ENCODE results near the gene TBCD.

Gene TBCD

DNA sequence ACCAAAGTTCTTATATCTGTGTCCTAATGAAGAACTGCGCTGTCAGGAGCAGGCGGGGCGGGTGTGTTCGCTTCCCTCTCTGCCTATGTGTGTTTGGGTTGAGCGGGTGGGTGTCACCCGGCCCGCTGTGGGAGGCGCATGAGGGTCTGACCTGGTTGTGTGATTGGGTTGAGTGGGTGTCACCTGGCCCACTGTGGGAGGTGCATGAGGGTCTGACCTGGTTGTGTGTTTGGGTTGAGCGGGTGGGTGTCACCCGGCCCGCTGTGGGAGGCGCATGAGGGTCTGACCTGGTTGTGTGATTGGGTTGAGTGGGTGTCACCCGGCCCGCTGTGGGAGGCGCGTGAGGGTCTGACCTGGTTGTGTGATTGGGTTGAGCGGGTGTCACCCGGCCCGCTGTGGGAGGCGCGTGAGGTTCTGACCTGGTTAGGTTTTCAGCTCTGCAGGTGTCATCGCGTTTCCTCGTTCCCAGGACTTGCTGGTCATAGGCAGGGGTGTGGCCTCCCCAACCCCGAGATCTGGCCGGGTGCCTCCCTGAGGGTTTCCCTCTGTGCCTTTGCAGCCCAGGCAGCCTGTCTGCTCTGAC is 157.5 kb downstream of the TBCD start:
- no peak for DNase-seq

DNA sequence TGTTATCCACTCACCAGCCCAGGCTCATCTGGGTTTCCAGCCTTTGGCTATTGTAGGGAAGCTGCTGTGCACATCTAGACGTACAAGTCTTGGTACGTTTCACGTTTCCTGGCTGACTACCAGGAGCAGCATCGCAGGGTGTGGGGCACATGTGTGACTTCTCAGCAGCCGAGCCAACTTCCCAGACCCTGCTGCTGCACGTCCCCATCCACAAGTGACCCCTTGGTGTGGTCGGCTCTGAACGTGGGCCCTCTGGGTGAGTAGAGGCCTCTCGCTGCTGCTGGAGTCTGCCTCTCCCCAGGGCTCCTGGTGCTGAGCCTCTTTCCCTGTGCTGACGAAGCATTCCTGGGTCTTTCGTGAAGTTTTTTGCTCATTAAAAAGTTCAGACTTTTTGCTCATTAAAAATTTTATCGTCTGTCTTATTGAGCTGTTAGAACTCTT is 158.2 kb downstream of the TBCD start:
- DNase-seq: no peak

DNA sequence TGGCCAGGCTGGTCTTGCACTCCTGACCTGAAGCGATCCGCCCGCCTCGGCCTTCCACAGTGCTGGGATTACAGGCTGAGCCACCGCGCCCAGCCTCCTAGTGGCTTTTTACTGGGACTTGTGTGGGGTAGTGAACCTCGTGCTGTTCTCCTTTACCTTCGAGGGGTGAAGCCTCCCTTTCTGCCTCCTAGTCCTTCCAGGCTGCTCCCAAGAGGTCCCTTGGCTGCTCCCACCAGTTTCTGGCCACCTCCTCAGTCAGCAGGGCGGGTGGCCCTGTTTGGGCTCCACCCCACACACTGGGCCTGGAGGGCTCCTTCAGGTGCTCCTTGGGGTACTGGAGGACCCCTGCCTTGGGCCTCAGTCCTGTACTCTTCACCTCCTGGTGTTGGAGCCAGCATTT is 158.9 kb downstream of the TBCD start:
- no peak for DNase-seq

DNA sequence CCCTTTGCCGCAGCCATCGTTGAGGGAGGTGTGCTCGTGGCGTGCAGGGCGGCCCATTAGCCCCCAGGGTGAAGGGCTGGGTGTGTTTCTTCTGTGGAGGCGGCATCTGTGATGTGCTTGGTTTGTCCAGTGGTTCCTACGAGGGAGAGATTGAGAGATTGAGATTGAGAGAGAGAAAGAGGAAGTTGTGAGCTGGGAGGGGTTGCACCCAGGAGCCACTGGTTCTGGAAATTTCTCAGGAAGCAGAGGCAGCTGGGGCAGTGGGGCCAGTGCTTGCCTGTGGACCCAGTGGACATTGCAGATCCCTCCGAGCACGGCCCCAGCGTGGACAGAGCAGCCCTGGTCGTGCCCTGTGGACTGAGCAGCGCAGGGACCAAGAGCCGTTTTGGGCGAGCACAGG is 160.0 kb downstream of the TBCD start:
- DNase-seq: no peak

DNA sequence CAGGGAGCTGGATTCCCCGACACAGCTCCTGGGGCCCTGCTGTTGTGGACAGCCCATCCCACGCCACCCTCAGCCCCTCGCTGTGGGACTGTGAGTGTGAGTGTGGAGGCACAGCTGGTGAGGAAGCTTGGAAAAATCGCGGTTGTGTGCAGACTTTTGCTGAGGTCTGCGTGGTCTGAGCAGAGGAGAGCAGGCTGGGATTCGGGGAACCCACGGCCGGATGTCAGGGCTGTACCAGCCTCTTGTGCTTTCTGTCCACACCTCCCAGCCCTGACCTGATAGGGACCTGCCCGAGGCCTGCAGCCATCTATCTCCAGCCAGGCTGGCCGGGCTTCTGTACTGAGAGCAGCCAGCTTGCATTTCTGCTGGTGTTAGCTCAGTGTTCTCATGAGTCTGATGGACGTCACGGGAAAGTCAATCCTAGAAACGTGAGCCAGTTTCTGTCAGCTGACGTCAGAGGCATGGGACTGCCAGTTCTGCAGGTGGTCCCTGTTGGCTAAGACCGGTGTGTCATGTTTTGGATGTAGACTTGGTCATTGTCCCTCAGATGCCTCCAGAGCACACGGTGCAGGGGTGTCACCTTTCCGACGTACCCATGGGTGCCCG is 160.7 kb downstream of the TBCD start:
- DNase-seq: no peak

DNA sequence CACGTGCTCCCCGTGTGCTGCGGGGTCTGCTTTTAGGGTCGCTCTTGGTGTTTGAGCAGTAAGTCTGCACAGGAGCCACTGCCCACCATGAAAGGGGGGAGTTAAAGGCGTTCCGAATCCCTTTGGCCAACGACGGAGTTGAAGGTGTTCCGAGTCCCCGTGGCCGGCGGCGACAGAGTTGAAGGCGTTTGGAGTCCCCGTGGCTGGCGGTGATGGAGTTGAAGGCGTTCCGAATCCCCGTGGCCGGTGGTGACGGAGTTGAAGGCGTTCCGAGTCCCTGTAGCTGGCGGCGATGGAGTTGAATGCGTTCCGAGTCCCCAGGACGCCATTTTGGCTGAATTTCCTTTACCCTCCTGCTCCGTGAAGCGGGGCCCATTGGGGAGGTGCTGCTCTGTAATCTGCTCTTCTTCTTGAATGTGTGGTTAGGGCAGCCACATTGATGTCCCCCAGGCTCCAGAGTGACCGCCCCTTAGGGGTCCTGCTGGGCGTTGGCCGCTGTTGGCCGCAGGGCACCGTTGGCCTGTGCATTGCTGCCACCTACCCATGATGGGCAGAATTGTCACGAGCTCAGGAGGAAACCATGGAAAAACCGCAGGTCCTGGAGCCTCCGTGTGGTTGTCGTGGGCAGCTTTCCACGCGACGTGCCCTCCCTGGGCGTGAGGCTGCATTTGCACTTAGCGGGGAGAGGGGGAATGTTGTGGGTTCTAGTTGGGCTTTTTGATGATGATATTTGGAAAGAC is 161.6 kb downstream of the TBCD start:
- no peak for DNase-seq

DNA sequence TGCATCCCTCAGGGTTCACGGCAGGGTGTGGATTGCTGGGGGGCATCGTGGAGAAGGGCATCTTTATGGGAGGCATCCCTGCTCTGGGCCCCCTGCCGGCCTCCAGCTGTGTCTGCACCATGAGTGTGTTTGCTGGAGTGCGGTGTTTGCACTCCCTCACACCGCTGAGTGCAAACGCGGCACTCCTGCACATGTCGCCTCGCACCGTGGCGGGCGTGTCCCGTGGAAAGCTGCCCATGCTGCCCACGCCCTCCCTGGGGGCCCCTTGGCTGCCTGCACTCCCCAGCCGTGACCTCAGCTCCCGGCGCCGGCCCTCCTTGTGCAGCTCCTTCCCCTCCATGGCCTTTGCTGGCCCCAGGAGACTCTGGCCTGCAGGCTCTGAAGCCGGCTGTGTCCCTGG is 162.5 kb downstream of the TBCD start:
- DNase-seq: no peak

DNA sequence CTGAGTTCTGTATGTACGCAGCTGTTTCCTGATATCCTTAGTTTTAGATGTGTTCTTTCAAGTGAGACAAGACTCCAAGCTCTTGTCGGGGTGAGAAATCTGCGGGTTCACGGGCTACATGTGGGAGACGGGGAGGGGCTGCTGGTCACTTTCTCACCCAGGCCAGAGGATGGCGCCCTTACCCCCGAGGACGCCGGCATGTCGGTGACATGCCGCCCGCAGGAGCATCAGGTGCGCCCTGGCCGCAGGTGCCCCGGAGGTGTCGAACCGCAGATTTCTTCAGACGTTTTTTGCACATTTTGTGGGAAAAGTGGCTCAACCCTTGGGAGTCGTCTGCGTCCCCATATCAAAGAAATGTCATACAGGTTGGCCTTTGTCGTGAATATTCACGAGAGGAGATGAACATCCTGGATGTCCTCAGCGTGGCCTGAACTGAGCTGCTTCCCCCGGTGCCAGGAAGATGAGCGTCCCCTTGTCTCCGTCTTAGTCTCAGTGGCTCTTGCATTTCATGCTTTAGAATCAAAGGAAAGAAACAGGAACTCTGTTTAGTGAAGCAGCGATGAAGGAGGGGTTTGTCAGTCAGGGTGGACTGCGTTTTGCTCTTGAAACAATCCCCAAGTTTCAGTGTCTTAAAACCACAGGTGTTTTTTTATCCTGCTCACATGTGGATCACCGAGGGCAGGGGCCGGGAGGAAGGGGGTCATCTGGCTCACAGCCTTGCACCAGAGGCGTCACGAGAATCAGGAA is 163.3 kb downstream of the TBCD start:
- DNase-seq: no peak

DNA sequence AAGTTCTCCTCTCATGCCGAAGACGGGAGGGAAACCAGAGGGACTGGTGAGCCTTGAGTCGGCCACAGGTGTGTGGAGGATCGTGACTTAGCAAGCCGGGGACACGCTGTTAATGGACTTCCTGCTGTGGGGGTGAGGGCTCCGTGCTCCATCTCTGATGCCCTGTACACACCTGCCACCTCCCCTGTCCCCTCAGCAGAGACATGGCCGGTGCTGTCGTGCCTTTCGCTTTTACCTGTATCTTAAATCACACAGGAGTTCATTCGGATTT is 163.8 kb downstream of the TBCD start:
- DNase-seq: no peak

DNA sequence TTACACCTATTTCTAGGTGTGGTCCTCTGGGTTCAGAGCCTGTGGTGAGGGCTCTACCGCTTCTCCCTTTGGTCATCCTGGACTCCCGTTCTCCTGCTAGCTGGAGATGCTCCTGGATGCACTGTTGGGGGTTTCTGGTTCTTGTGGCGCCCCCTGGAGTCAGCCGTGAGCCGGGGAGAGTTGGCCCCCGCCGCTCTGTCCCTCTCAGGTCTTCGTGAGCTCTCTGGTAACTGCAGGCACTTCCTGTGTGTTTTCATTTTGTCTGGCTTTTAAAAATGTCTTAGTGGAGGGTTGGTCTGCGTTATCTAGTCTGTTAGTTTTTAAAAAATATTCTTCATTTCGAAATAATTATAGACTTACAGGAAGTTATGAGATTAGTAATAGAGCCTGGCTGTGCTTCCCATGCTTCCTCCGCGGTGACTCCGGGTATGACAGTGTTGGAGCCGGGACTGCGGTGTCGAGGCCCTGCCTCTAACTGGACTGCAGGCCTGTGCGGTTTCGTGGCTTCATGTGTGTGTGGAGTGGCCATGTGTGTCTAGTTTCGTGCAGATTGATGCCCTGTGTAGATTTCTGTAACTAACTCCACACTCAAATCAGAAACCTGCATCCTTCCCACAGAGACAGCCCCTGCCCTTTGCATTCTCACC is 166.0 kb downstream of the TBCD start:
- no peak for DNase-seq

DNA sequence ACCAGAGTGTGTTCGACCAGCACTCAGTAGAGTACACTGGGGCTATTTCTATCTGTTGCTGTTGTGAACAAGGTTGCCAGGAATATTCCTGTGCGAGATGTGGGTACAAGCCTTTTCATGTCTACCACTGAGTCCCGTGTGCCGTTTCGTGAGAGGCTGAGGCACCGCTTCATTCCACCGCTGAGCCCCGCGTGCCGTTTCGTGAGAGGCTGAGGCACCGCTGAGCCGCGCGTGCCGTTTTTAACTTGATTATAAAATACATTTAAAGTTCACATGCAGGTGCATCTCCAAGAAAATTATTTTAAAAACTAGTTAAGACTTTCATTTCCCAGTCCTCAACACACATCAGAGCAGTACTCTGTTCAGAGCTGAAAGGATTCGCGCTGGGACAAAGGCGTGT is 166.6 kb downstream of the TBCD start:
- no peak for DNase-seq

DNA sequence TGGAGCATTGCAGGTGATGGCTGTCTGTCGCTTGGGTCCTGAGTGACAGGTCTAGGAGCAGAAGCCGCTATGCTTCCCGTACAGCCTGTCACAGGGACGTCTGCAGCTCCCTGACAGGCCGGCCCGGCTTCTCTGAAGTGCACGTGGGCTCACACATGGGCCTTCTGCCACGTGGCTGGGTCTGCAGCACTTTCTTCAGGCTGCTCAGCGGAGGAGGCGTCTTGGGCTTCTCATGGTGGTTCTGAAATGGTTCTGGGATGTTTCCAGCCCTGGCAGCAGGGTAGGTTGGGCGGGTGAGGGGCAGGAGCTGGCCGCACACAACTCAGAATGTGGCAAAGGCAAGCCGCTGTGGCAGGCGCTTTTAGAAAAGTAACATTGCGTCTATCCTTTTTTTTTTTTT is 168.3 kb downstream of the TBCD start:
- no peak for DNase-seq

DNA sequence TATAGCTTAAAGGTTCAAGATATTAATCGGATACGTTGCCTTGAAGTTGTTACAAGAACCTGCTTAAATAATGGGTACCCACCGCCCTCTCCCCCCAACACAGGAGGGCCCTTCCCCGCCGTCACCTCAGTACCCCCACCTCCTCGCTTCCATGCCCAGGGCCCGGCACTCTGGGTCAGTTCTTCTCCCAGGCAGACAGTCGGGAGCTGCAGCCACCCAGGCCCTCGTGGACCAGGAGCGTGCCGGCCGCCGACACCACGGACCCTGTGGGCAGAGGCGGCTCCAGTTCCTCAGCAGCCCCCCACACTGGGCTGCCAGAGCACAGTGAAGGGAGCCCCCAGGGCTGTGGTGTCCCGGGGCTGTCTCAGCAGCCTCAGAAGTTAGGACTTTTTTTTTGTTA is 168.8 kb downstream of the TBCD start:
- DNase-seq: no peak

DNA sequence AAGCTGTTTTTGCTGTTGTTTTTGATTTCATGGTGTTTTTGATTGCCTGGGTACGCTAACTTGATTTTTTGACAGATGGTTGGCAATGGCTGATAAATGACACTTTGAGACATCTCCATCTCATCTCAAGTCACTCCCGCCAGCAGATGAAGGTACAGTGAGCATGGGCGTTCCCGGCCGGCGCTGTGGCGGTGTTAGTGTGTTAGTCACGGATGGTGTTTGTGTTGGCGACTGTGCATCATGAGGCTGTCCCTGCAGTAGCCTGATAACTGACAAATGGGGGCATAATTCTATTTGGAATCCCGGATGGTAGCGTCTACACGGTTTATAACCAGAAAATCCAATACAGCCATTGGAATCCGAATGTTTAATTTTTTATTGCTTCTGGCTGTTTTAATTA is 169.6 kb downstream of the TBCD start:
- no peak for DNase-seq

DNA sequence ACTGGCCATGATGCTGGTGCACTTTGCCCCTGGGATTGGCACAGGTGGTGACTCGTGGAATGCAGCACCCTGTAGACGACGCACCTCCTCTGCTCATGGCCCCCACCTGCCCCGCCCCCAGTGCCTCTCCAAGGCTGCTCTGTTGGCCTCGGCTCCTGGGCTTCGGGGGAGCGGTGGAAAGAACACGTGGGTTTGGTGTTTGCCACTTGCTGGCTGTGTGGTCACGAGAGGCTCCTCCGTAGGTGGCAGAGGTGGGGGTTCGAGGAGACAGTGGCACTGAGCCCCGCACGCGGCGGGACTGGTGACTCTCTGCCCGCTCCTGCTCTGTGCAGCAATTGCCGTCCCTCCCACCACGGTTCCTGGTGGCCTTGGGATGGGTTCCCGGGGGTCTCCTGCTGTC is 170.8 kb downstream of the TBCD start:
- DNase-seq: no peak

DNA sequence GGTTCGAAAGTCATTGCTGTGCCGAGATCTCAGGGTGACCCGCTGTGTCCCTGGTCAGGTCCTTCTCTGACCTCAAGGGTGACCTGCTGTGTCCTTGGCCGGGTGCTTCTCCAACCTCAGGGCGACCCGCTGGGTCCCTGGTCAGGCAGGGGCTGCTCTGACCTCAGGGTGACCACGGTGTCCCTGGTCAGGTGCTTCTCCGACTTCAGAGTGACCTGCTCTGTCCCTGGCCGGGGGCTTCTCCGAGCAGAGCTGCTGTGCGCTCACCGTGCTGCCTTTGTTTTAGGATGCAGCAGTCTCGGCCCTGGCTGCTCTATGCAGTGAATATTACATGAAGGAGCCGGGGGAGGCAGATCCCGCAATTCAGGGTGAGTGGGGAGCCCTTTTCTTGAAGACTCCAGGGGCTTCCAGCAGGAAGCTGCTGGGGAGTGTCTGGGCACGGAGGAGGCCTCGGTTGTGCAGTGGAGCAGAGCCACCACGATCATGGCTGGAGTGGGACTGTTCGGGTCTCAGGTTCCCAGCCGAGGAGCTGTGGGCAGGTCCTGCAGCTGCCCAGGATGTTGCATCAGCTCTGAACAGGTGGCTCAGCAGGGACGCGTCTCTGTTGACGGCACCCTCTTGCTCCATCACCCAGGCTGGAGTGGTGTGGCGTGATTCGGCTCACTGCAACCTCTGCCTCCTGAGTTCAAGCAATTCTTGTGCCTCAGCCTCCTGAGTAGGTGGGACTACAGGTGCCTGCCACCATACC is 171.7 kb downstream of the TBCD start:
- no peak for DNase-seq

DNA sequence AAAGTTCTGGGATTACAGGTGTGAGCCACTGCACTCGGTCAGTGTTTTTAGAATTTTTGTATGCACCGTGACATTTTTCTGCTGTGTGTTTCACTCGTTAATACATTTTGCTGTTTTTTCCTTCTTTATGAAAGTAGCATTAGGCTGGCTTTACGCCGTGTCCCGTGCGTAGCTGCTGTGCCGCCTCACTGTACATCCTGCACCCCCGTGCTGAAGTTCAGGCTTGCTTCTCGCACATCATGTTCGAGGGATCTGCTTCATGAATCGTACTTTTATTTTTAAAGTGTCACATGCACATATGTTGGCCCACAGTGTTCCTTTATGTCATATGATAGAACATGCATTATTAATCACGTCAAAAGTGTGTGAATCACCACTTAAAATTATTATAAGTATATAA is 172.3 kb downstream of the TBCD start:
- no peak for DNase-seq

DNA sequence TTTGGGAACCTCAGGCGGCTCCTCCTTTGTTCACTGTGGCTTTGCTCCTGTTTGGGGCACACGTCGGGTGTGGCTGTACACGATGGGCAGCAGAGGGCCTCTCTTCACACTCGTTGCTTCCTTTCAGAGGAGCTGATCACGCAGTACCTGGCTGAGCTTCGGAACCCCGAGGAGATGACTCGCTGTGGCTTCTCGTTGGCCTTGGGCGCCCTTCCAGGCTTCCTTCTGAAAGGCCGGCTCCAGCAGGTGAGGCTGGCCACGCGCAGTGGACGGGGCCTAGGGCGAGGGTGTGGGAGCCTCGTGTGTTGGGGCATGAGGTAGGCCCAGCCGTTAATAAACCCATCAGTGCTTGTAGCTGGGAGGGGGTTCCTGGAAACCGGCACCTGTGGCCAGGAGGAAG is 172.9 kb downstream of the TBCD start:
- DNase-seq: no peak

DNA sequence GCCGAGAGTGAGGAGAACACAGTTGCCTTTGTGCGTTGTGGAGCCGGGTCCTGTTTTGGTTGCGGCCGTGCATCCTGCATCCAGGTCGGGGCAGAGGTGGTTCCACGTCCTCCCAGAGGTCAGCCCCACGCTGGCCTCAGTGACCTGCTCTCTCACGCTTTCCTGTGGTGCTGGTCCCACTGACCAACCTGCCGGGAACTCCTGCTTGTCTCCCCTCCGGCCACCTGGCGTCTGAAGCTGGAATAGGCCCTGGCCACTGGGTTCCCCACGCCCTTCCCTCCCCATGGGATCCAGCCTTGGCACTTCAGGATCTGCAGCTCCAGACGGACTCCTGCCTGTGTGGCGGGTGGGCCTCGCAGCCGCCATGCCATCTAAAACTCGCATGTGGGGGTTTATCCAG is 173.5 kb downstream of the TBCD start:
- DNase-seq: no peak

DNA sequence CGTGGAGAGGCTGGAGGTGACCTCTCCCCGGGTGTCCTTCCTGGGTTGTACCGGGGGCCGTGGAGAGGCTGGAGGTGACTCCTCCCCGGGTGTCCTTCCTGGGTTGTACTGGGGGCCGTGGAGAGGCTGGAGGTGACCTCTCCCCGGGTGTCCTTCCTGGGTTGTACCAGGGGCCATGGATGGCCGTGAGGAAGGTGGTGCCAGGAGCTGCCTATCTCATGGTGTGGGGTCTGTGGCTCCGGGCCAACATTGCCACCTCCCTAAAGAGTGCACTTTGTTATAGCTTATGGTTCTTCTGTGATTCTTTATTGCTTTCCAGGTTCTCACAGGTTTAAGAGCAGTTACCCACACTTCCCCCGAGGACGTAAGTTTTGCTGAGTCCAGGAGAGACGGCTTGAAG is 174.2 kb downstream of the TBCD start:
- DNase-seq: no peak

DNA sequence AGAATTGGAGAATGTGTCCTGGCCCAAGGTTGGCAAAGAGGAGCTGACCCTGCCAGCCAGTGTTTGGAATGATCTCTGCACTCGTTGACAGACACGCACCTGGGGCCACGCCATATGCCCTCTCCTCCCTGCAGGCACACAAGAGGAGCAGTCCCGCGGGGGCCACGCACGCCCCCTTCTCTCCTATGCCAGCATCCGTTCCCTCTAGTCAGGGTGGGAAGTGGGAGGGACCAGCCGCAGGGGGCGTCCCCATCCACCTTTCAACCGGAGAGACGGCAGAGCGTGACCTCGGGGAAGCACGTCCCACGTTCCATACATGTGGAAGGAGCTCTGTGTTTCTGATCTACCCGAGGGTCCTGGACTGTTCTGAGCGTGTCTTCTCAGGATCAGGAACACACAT is 174.9 kb downstream of the TBCD start:
- no peak for DNase-seq

DNA sequence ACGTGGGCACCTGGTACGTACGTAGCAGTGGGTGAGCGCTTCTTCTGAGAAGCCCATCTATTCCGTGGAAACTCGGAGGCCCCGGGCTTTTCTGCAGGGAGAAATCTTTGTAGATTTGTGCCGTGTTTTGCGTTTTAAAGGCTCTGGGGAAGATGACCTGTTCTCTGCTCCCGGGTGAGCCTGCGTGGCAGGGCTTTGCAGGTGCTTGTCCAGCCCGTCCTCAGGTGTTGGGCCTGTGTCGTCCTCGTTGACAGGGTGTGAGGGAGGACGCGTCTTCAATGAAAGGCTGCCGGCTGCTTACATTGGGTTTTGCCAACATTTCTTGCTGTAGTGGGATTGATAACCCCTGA is 175.4 kb downstream of the TBCD start:
- DNase-seq: no peak
